HL-60 (cell line): ENCODE measurements around the gene ANXA7.

Experiments used
- CTCF ChIP-seq: IDR thresholded peaks from one replicate; pipeline ENCODE4 v1.5.1; 2011; ENCODE audit warnings: low read length, control low read depth, inconsistent platforms; ENCODE audit not compliant: insufficient read depth
- GABPA ChIP-seq: IDR thresholded peaks from 2 replicates; pipeline ENCODE4 v1.6.1; 2012; ENCODE audit warnings: low read depth
- POLR2AphosphoS5 ChIP-seq: IDR thresholded peaks from 2 replicates; pipeline ENCODE4 v1.6.1; 2012; ENCODE audit warnings: low read depth
- REST ChIP-seq: IDR thresholded peaks from 2 replicates; pipeline ENCODE4 v1.6.1; 2012; ENCODE audit warnings: low read depth; ENCODE audit not compliant: insufficient replicate concordance
- SPI1 ChIP-seq: IDR thresholded peaks from 2 replicates; pipeline ENCODE4 v1.6.1; 2012; ENCODE audit warnings: low read depth, mild to moderate bottlenecking, borderline replicate concordance

GRCh38 chr10:73456187-73456890, 42.5 kb upstream of the ANXA7 start:
- TF ChIP-seq CTCF, result no peak
- TF ChIP-seq POLR2AphosphoS5, result no peak
- no peak for TF ChIP-seq GABPA
- TF ChIP-seq SPI1, result no peak
- no peak for TF ChIP-seq REST
